ENCODE results near the gene HAS3. TPM values are rescaled to one million over a fixed set of nuclear protein-coding genes. Genes with fewer than 3 reads are reported as not detected.
"Not testable (repeated sequence)": the region's sequence is repeated elsewhere in the genome, so short reads cannot be mapped to it uniquely, and the experiment has no call there.

Gene HAS3
- total RNA-seq, 1 experiment from 2014 or later = 66.9 TPM

GRCh38 chr16:69124961-69125360, 19.5 kb downstream of the HAS3 start:
- H3K4me3 Mint-ChIP-seq; H3K4me1 Mint-ChIP-seq; ATAC-seq; H3K27me3 Mint-ChIP-seq (ENCODE audit: low read depth); DNase-seq (ENCODE audit: low spot score); H3K9me3 Mint-ChIP-seq: not testable (repeated sequence)
- H3K36me3 Mint-ChIP-seq = peaks cover 35% of the 10 kb centered on the region
- ChIA-PET POLR2A (interaction anchor here (0.6 to 0.8 kb wide), 2 partner anchors 13 to 157 kb away, joined by 3 to 7 read pairs; no protein-coding TSS in a partner anchor), CTCF (interaction anchor here (0.6 to 5.9 kb wide), 12 partner anchors 13 to 278 kb away, joined by 3 to 49 read pairs (median 4); partner anchors contain the start of gene HAS3)
- peak overlapping the region; percentile 72; the same call in 1 of the 2 replicates for H3K27ac Mint-ChIP-seq

DNA sequence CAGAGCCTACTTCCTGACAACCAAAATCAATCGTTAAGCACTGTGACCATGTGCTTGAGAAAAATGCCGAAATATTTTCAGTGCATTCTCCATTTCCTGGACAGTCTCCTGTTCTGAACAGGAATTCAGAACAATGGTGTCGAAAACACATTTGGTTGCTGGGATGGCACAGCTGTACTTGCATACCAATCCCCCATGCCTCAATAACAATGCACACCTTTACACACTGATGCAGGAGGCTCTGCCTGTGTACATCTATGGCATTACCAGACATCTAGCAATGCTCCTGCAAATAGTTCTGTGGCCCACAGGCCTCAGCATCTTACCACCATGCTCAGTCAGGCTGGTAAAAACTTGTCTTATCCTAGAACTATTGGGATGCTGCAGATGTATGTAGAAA, 20.8 kb downstream of the HAS3 start:
- POLR2A ChIA-PET = no interaction called here
- Mint-ChIP-seq H3K4me3 (no peak overlapping the region), H3K27ac (no peak overlapping the region), H3K4me1 (peaks cover 18% of the 10 kb centered on the region), H3K9me3 (no peaks in the 10 kb centered on the region), H3K36me3 (peaks cover 22% of the 10 kb centered on the region), H3K27me3 (ENCODE audit: low read depth) (no peaks in the 10 kb centered on the region)
- no peak for ATAC-seq
- CTCF ChIA-PET = interaction anchor here (1.4 to 5.9 kb wide), 3 partner anchors 14 to 279 kb away, joined by 3 to 49 read pairs (median 5); no protein-coding TSS in a partner anchor
- no peak for DNase-seq (ENCODE audit: low spot score)
- TF ChIP-seq, protein P1, sequence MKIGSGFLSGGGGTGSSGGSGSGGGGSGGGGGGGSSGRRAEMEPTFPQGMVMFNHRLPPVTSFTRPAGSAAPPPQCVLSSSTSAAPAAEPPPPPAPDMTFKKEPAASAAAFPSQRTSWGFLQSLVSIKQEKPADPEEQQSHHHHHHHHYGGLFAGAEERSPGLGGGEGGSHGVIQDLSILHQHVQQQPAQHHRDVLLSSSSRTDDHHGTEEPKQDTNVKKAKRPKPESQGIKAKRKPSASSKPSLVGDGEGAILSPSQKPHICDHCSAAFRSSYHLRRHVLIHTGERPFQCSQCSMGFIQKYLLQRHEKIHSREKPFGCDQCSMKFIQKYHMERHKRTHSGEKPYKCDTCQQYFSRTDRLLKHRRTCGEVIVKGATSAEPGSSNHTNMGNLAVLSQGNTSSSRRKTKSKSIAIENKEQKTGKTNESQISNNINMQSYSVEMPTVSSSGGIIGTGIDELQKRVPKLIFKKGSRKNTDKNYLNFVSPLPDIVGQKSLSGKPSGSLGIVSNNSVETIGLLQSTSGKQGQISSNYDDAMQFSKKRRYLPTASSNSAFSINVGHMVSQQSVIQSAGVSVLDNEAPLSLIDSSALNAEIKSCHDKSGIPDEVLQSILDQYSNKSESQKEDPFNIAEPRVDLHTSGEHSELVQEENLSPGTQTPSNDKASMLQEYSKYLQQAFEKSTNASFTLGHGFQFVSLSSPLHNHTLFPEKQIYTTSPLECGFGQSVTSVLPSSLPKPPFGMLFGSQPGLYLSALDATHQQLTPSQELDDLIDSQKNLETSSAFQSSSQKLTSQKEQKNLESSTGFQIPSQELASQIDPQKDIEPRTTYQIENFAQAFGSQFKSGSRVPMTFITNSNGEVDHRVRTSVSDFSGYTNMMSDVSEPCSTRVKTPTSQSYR (CRISPR knock-in tag; IDR thresholded peaks at IDR 0.05) = no peak
- no peak for TF ChIP-seq ZNF317 (CRISPR knock-in tag; IDR thresholded peaks at IDR 0.05; ENCODE audit: borderline replicate concordance, low read depth)
- no peak for TF ChIP-seq USF1 (CRISPR knock-in tag; IDR thresholded peaks at IDR 0.05)
- TF ChIP-seq, protein P2, sequence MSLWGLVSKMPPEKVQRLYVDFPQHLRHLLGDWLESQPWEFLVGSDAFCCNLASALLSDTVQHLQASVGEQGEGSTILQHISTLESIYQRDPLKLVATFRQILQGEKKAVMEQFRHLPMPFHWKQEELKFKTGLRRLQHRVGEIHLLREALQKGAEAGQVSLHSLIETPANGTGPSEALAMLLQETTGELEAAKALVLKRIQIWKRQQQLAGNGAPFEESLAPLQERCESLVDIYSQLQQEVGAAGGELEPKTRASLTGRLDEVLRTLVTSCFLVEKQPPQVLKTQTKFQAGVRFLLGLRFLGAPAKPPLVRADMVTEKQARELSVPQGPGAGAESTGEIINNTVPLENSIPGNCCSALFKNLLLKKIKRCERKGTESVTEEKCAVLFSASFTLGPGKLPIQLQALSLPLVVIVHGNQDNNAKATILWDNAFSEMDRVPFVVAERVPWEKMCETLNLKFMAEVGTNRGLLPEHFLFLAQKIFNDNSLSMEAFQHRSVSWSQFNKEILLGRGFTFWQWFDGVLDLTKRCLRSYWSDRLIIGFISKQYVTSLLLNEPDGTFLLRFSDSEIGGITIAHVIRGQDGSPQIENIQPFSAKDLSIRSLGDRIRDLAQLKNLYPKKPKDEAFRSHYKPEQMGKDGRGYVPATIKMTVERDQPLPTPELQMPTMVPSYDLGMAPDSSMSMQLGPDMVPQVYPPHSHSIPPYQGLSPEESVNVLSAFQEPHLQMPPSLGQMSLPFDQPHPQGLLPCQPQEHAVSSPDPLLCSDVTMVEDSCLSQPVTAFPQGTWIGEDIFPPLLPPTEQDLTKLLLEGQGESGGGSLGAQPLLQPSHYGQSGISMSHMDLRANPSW (CRISPR knock-in tag; conservative IDR thresholded peaks at IDR 0.05; ENCODE audit: low read depth) = no peak
- TF ChIP-seq, protein P3, sequence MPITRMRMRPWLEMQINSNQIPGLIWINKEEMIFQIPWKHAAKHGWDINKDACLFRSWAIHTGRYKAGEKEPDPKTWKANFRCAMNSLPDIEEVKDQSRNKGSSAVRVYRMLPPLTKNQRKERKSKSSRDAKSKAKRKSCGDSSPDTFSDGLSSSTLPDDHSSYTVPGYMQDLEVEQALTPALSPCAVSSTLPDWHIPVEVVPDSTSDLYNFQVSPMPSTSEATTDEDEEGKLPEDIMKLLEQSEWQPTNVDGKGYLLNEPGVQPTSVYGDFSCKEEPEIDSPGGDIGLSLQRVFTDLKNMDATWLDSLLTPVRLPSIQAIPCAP (CRISPR knock-in tag; IDR thresholded peaks at IDR 0.05) = no peak
- no peak for TF ChIP-seq HMGXB4 (CRISPR knock-in tag; IDR thresholded peaks at IDR 0.05)
- no peak for TF ChIP-seq SP1 (CRISPR knock-in tag; conservative IDR thresholded peaks at IDR 0.05)
- TF ChIP-seq PRDM15 (CRISPR knock-in tag; IDR thresholded peaks at IDR 0.05) = no peak
- TF ChIP-seq, protein P4, sequence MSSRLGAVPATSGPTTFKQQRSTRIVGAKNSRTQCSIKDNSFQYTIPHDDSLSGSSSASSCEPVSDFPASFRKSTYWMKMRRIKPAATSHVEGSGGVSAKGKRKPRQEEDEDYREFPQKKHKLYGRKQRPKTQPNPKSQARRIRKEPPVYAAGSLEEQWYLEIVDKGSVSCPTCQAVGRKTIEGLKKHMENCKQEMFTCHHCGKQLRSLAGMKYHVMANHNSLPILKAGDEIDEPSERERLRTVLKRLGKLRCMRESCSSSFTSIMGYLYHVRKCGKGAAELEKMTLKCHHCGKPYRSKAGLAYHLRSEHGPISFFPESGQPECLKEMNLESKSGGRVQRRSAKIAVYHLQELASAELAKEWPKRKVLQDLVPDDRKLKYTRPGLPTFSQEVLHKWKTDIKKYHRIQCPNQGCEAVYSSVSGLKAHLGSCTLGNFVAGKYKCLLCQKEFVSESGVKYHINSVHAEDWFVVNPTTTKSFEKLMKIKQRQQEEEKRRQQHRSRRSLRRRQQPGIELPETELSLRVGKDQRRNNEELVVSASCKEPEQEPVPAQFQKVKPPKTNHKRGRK (CRISPR knock-in tag; IDR thresholded peaks at IDR 0.05; ENCODE audit: borderline replicate concordance) = no peak
- no peak for TF ChIP-seq CREB1 (CRISPR knock-in tag; IDR thresholded peaks at IDR 0.05)
- no peak for TF ChIP-seq SOX15 (CRISPR knock-in tag; IDR thresholded peaks at IDR 0.05)
- no peak for TF ChIP-seq SMAD3 (CRISPR knock-in tag; IDR thresholded peaks at IDR 0.05; ENCODE audit: borderline replicate concordance)
- TF ChIP-seq CBFB (CRISPR knock-in tag; IDR thresholded peaks at IDR 0.05; ENCODE audit: low read depth) = no peak
- TF ChIP-seq, protein P5, sequence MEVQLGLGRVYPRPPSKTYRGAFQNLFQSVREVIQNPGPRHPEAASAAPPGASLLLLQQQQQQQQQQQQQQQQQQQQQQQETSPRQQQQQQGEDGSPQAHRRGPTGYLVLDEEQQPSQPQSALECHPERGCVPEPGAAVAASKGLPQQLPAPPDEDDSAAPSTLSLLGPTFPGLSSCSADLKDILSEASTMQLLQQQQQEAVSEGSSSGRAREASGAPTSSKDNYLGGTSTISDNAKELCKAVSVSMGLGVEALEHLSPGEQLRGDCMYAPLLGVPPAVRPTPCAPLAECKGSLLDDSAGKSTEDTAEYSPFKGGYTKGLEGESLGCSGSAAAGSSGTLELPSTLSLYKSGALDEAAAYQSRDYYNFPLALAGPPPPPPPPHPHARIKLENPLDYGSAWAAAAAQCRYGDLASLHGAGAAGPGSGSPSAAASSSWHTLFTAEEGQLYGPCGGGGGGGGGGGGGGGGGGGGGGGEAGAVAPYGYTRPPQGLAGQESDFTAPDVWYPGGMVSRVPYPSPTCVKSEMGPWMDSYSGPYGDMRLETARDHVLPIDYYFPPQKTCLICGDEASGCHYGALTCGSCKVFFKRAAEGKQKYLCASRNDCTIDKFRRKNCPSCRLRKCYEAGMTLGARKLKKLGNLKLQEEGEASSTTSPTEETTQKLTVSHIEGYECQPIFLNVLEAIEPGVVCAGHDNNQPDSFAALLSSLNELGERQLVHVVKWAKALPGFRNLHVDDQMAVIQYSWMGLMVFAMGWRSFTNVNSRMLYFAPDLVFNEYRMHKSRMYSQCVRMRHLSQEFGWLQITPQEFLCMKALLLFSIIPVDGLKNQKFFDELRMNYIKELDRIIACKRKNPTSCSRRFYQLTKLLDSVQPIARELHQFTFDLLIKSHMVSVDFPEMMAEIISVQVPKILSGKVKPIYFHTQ (CRISPR knock-in tag; IDR thresholded peaks at IDR 0.05) = no peak
- no peak for TF ChIP-seq PRRX2 (CRISPR knock-in tag; IDR thresholded peaks at IDR 0.05)
- no peak for TF ChIP-seq TEAD4 (CRISPR knock-in tag; IDR thresholded peaks at IDR 0.05)
